HepG2 (cell line): Measurements from ENCODE around the gene ROM1. TPM values are rescaled to one million over a fixed set of nuclear protein-coding genes. Genes with fewer than 3 reads are reported as not detected.

ENCODE experiments used
- ARID4A ChIP-seq: sonication (generic); formaldehyde crosslinking; IDR thresholded peaks from 2 replicates; pipeline ENCODE4 v1.5.0; 2020; ENCODE audit warnings: mild to moderate bottlenecking, missing genetic modification reagents, borderline replicate concordance
- ASH2L ChIP-seq: fragments of 300-600, 200-600 bp; sonication (generic); IDR thresholded peaks from 2 replicates; pipeline ENCODE4 v1.7.0; 2017; ENCODE audit warnings: low read depth, mild to moderate bottlenecking, moderate library complexity, mixed read lengths, low read length; ENCODE audit not compliant: insufficient read length
- CCDC6 ChIP-seq: sonication (generic); formaldehyde crosslinking; IDR thresholded peaks from 2 replicates; pipeline ENCODE4 v1.8.1; 2022; ENCODE audit warnings: mild to moderate bottlenecking, missing genetic modification reagents, moderate library complexity
- CEBPG ChIP-seq: IDR thresholded peaks from 2 replicates; pipeline ENCODE4 v1.6.1; 2016
- ESRRA ChIP-seq: sonication (generic); formaldehyde crosslinking; IDR thresholded peaks from 2 replicates; pipeline ENCODE4 v1.5.1; 2020; ENCODE audit warnings: mild to moderate bottlenecking, low read depth, missing genetic modification reagents
- GATA4 ChIP-seq: sonication (generic); IDR thresholded peaks from 2 replicates; pipeline ENCODE4 v1.6.1; 2016; ENCODE audit warnings: antibody characterized with exemption, low read depth, borderline replicate concordance
- HNF4A ChIP-seq: sonication (generic); formaldehyde crosslinking; IDR thresholded peaks from 2 replicates; pipeline ENCODE4 v1.4.0; 2020; ENCODE audit warnings: missing genetic modification reagents
- PATZ1 ChIP-seq: sonication (generic); formaldehyde crosslinking; IDR thresholded peaks from 2 replicates; pipeline ENCODE4 v1.4.0; 2020; ENCODE audit warnings: missing genetic modification reagents
- PRPF4 ChIP-seq: fragments of 200-400 bp; formaldehyde crosslinking; IDR thresholded peaks from 2 replicates; pipeline ENCODE4 v1.6.1; 2016; ENCODE audit warnings: low read length, low read depth; ENCODE audit not compliant: poor library complexity, severe bottlenecking
- ZKSCAN5 ChIP-seq: sonication (generic); formaldehyde crosslinking; IDR thresholded peaks from 2 replicates; pipeline ENCODE4 v1.5.1; 2020; ENCODE audit warnings: mild to moderate bottlenecking, missing genetic modification reagents
- ZNF12 ChIP-seq: sonication (generic); formaldehyde crosslinking; IDR thresholded peaks from 2 replicates; pipeline ENCODE4 v1.5.0; 2020; ENCODE audit warnings: missing genetic modification reagents
- ZNF256 ChIP-seq: sonication (generic); formaldehyde crosslinking; conservative IDR thresholded peaks from 2 replicates; pipeline ENCODE4 v1.4.0; 2020; ENCODE audit warnings: missing genetic modification reagents
- ZNF317 ChIP-seq: sonication (generic); formaldehyde crosslinking; IDR thresholded peaks from 2 replicates; pipeline ENCODE4 v1.5.0; 2020; ENCODE audit warnings: mild to moderate bottlenecking, missing genetic modification reagents
- ZNF777 ChIP-seq: sonication (generic); formaldehyde crosslinking; IDR thresholded peaks from 2 replicates; pipeline ENCODE4 v1.4.0; 2020; ENCODE audit warnings: missing genetic modification reagents
- ZNF839 ChIP-seq: sonication (generic); formaldehyde crosslinking; IDR thresholded peaks from 2 replicates; pipeline ENCODE4 v1.4.0; 2020; ENCODE audit warnings: missing genetic modification reagents, mild to moderate bottlenecking, borderline replicate concordance
- polyA plus RNA-seq, 8 experiments: library from polyadenylated mRNA; depleted of rRNA in 3 of 8; stranded (reverse) in 7 of 8; unstranded in 1 of 8; fragments of >200 nt; fragmentation: Illumina TruSeq in 4 of 8; extraction: Trizol in 4 of 8; gene quantifications; 2 replicates each; pipeline versions ENCODE4 v1.2.1 to v1.2.3, GENCODE V29; 2011 to 2016; ENCODE audit warnings: low read depth in 4 of 8, missing spikeins in 1 of 8, mixed read lengths in 1 of 8; ENCODE audit not compliant: insufficient read depth in 1 of 8
- total RNA-seq, 5 experiments: library from RNA; depleted of rRNA; stranded (reverse); fragments of >200 nt; fragmentation: Illumina TruSeq; extraction: Trizol; gene quantifications; 2 replicates each; pipeline ENCODE4 v1.2.3, GENCODE V29; 2016; ENCODE audit warnings: low read depth in 1 of 5
- TF ChIP-seq, protein P1 (sequence below): sonication (generic); formaldehyde crosslinking; IDR thresholded peaks from 2 replicates; pipeline ENCODE4 v1.4.0; 2020; ENCODE audit warnings: missing genetic modification reagents, borderline replicate concordance
- TF ChIP-seq, protein P2 (sequence below): sonication (generic); formaldehyde crosslinking; IDR thresholded peaks from 2 replicates; pipeline ENCODE4 v1.9.0; 2021; ENCODE audit warnings: missing genetic modification reagents, borderline replicate concordance

Gene ROM1
- total and polyA plus RNA-seq, 2 of the 13 experiments (the other 11 are each of a cell fraction or from before 2014, with no cell fraction given): 1.2 to 2.4 TPM

DNA sequence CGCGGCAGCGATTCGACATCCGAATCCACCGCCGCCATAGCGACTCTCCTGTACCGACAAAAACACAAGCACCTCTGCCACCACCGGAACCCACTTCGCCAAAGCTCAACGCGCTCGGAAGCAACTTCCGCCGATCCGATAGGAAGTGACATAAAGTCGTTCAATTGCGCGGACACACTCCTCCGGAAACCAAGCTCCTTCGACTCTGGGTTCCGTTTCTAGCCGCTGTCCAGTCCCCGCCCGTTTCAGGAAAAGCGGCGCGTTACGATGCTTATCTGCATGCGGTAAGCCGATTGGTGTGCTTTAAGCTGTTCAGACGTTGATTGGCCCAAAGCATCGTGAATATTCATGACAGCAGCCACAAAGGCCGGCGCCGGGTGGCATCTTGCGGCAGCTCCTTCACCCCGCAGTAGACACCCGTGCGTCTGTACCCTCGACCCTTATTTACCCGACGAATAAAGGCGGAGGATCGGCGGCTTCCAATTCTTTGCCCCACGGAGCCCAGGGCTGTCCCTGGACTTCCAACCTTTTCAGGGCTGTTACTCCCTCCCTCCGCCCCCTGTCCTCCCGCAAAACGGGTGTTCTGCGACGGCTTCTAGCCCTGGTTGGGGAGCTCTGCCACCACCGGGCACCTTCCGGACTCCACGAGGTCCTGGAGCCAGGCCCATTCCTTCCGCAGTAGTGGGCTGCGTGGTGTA is 21.5 kb upstream of the ROM1 start, which contains the start of gene TUT1 (continued):
- TF ChIP-seq, protein P1, sequence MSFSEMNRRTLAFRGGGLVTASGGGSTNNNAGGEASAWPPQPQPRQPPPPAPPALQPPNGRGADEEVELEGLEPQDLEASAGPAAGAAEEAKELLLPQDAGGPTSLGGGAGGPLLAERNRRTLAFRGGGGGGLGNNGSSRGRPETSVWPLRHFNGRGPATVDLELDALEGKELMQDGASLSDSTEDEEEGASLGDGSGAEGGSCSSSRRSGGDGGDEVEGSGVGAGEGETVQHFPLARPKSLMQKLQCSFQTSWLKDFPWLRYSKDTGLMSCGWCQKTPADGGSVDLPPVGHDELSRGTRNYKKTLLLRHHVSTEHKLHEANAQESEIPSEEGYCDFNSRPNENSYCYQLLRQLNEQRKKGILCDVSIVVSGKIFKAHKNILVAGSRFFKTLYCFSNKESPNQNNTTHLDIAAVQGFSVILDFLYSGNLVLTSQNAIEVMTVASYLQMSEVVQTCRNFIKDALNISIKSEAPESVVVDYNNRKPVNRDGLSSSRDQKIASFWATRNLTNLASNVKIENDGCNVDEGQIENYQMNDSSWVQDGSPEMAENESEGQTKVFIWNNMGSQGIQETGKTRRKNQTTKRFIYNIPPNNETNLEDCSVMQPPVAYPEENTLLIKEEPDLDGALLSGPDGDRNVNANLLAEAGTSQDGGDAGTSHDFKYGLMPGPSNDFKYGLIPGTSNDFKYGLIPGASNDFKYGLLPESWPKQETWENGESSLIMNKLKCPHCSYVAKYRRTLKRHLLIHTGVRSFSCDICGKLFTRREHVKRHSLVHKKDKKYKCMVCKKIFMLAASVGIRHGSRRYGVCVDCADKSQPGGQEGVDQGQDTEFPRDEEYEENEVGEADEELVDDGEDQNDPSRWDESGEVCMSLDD (CRISPR knock-in tag): no peak
- peak; percentile 68; the same call in 1 of the 2 replicates for TF ChIP-seq GATA4
- no peak for TF ChIP-seq HNF4A (CRISPR knock-in tag)
- TF ChIP-seq ZNF839: 0 out of 2 replicates have a peak, but pooled peaks have one; percentile 30
- peak; percentile 90 for TF ChIP-seq ARID4A (CRISPR knock-in tag)
- TF ChIP-seq ZNF256: 0 out of 2 replicates have a peak, but pooled peaks have one; percentile 52
- peak; percentile 58 for TF ChIP-seq PATZ1 (CRISPR knock-in tag)
- no peak for TF ChIP-seq PRPF4
- peak; percentile 36; the same call in 1 of the 2 replicates for TF ChIP-seq ZNF777 (CRISPR knock-in tag)
- TF ChIP-seq ZKSCAN5 (CRISPR knock-in tag): no peak
- 0 out of 2 replicates have a peak, but pooled peaks have one; percentile 7 for TF ChIP-seq ZNF12 (CRISPR knock-in tag)
- peak; percentile 60 for TF ChIP-seq ZNF317 (CRISPR knock-in tag)
- TF ChIP-seq ESRRA (CRISPR knock-in tag): peak; percentile 61; the same call in 1 of the 2 replicates
- TF ChIP-seq CCDC6 (CRISPR knock-in tag): peak; percentile 88; the same call in 1 of the 2 replicates
- peak; percentile 98 for TF ChIP-seq ASH2L
- TF ChIP-seq CEBPG (CRISPR knock-in tag): peak; percentile 76
- TF ChIP-seq, protein P2, sequence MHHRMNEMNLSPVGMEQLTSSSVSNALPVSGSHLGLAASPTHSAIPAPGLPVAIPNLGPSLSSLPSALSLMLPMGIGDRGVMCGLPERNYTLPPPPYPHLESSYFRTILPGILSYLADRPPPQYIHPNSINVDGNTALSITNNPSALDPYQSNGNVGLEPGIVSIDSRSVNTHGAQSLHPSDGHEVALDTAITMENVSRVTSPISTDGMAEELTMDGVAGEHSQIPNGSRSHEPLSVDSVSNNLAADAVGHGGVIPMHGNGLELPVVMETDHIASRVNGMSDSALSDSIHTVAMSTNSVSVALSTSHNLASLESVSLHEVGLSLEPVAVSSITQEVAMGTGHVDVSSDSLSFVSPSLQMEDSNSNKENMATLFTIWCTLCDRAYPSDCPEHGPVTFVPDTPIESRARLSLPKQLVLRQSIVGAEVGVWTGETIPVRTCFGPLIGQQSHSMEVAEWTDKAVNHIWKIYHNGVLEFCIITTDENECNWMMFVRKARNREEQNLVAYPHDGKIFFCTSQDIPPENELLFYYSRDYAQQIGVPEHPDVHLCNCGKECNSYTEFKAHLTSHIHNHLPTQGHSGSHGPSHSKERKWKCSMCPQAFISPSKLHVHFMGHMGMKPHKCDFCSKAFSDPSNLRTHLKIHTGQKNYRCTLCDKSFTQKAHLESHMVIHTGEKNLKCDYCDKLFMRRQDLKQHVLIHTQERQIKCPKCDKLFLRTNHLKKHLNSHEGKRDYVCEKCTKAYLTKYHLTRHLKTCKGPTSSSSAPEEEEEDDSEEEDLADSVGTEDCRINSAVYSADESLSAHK (CRISPR knock-in tag): no peak
